ENCODE measurements around the gene HIGD2A. TPM values are rescaled to one million over a fixed set of nuclear protein-coding genes. Genes with fewer than 3 reads are reported as not detected.
A peak's percentile ranks its signal among the peaks of the same experiment; 100 is the strongest.

The HIGD2A gene
- total and polyA plus RNA-seq, 2 of the 13 experiments (the other 11 are each of a cell fraction or from before 2014, with no cell fraction given) = 89.2 to 146 TPM

- no peak for TF ChIP-seq NFAT5 (CRISPR knock-in tag; IDR thresholded peaks at IDR 0.05)
- no peak for TF ChIP-seq RFX3 (CRISPR knock-in tag; IDR thresholded peaks at IDR 0.05)
- no peak for TF ChIP-seq NBN (conservative IDR thresholded peaks at IDR 0.05)
- no peak for TF ChIP-seq TFDP1 (CRISPR knock-in tag; IDR thresholded peaks at IDR 0.05; ENCODE audit: borderline replicate concordance)
- TF ChIP-seq MAFF (IDR thresholded peaks at IDR 0.05; ENCODE audit: low read depth, low read length) = peak; percentile 8; the same call in 1 of the 2 replicates
- TF ChIP-seq TRIM24 (CRISPR knock-in tag; IDR thresholded peaks at IDR 0.05) = no peak
- TF ChIP-seq THYN1 (CRISPR knock-in tag; IDR thresholded peaks at IDR 0.05; ENCODE audit: borderline replicate concordance, low read depth) = no peak
- no peak for TF ChIP-seq ZNF678 (CRISPR knock-in tag; IDR thresholded peaks at IDR 0.05)
- TF ChIP-seq RXRB (CRISPR knock-in tag; IDR thresholded peaks at IDR 0.05; ENCODE audit: borderline replicate concordance) = peak; percentile 45; the same call in 1 of the 2 replicates
- no peak for TF ChIP-seq NR3C1 (CRISPR knock-in tag; IDR thresholded peaks at IDR 0.05)
- TF ChIP-seq ZNF629 (CRISPR knock-in tag; conservative IDR thresholded peaks at IDR 0.05) = no peak
- TF ChIP-seq, protein P1, sequence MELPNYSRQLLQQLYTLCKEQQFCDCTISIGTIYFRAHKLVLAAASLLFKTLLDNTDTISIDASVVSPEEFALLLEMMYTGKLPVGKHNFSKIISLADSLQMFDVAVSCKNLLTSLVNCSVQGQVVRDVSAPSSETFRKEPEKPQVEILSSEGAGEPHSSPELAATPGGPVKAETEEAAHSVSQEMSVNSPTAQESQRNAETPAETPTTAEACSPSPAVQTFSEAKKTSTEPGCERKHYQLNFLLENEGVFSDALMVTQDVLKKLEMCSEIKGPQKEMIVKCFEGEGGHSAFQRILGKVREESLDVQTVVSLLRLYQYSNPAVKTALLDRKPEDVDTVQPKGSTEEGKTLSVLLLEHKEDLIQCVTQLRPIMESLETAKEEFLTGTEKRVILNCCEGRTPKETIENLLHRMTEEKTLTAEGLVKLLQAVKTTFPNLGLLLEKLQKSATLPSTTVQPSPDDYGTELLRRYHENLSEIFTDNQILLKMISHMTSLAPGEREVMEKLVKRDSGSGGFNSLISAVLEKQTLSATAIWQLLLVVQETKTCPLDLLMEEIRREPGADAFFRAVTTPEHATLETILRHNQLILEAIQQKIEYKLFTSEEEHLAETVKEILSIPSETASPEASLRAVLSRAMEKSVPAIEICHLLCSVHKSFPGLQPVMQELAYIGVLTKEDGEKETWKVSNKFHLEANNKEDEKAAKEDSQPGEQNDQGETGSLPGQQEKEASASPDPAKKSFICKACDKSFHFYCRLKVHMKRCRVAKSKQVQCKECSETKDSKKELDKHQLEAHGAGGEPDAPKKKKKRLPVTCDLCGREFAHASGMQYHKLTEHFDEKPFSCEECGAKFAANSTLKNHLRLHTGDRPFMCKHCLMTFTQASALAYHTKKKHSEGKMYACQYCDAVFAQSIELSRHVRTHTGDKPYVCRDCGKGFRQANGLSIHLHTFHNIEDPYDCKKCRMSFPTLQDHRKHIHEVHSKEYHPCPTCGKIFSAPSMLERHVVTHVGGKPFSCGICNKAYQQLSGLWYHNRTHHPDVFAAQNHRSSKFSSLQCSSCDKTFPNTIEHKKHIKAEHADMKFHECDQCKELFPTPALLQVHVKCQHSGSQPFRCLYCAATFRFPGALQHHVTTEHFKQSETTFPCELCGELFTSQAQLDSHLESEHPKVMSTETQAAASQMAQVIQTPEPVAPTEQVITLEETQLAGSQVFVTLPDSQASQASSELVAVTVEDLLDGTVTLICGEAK (IDR thresholded peaks at IDR 0.05) = no peak
- TF ChIP-seq, protein P1 (CRISPR knock-in tag; IDR thresholded peaks at IDR 0.05) = no peak
- no peak for TF ChIP-seq SP140L (CRISPR knock-in tag; IDR thresholded peaks at IDR 0.05; ENCODE audit: borderline replicate concordance)
Measured at GRCh38 chr5:176341325-176342157, 47.0 kb upstream of the HIGD2A start (continued).

Measured in HepG2 (cell line).